H1 (cell line): ENCODE results near the gene TCEANC2. TPM values are rescaled to one million over a fixed set of nuclear protein-coding genes. Genes with fewer than 3 reads are reported as not detected.

Source experiments
- CTCF ChIA-PET: fragments of 300-600 bp; sonication (Branson Sonifier 250); formaldehyde crosslinking; loops from one replicate; lab custom pipeline; 2021; ENCODE audit not compliant: partially characterized antibody; lab: Charles Lee
- POLR2A ChIA-PET: fragments of 300-600 bp; sonication (Branson Sonifier 250); formaldehyde crosslinking; loops from one replicate; lab custom pipeline; 2021; ENCODE audit warnings: inconsistent platforms; ENCODE audit not compliant: partially characterized antibody; lab: Charles Lee
- DNase-seq, 2 experiments: peaks; one replicate each; pipeline versions ENCODE4 v3.0.0 to v3.0.0-alpha.2; 2010 to 2022; ENCODE audit warnings: low spot score in 2 of 2, low read depth in 1 of 2, mixed read lengths in 1 of 2
- FAIRE-seq: peaks from 2 replicates; lab custom pipeline; 2011; peaks lifted over from hg19 to GRCh38; lab: Jason Lieb, UNC
- H2AFZ ChIP-seq: 2 replicates; pipeline ENCODE4 v1.8.1; 2012; ENCODE audit warnings: low read length, inconsistent platforms
- H2AK5ac ChIP-seq: 2 replicates; pipeline ENCODE4 v1.6.1; 2013; ENCODE audit warnings: low read depth, low read length
- H2BK120ac ChIP-seq: replicated peaks from 2 replicates; pipeline ENCODE3; 2013; ENCODE audit warnings: low read depth, low read length, inconsistent platforms
- H2BK12ac ChIP-seq: 2 replicates; pipeline ENCODE4 v1.6.1; 2013; ENCODE audit warnings: low read depth, low read length
- H2BK15ac ChIP-seq: 2 replicates; pipeline ENCODE4 v1.6.1; 2013; ENCODE audit warnings: low read length
- H2BK20ac ChIP-seq: 2 replicates; pipeline ENCODE4 v1.6.1; 2013; ENCODE audit warnings: low read length
- H2BK5ac ChIP-seq: 2 replicates; pipeline ENCODE4 v1.6.1; 2013; ENCODE audit warnings: low read depth, low read length
- H3K14ac ChIP-seq: 2 replicates; pipeline ENCODE4 v1.6.1; 2013; ENCODE audit warnings: inconsistent platforms; ENCODE audit not compliant: insufficient read length
- H3K18ac ChIP-seq: 2 replicates; pipeline ENCODE4 v1.6.1; 2013; ENCODE audit warnings: low read length; ENCODE audit errors: extremely low read depth
- H3K23ac ChIP-seq: 2 replicates; pipeline ENCODE4 v1.6.1; 2013; ENCODE audit warnings: inconsistent platforms; ENCODE audit not compliant: insufficient read length
- H3K23me2 ChIP-seq: 2 replicates; pipeline ENCODE4 v1.6.1; 2013; ENCODE audit warnings: low read depth, low read length
- H3K27ac ChIP-seq: 2 replicates; pipeline ENCODE4 v1.6.1; 2011; ENCODE audit warnings: low read depth, low read length, inconsistent platforms
- H3K27me3 ChIP-seq, 4 experiments: replicated peaks in 1 of 4; 1 replicate in 1 of 4; 2 replicates in 3 of 4; pipeline versions ENCODE4 v1.6.1 to v1.8.1; 2011 to 2013; ENCODE audit warnings: low read length in 3 of 4, mild to moderate bottlenecking in 3 of 4, inconsistent platforms in 2 of 4, mixed read lengths in 2 of 4, moderate library complexity in 1 of 4; ENCODE audit not compliant: control insufficient read depth in 3 of 4, insufficient read depth in 3 of 4; ENCODE audit errors: extremely low read depth in 1 of 4
- H3K36me3 ChIP-seq, 4 experiments: 2 replicates each; pipeline versions ENCODE4 v1.6.1 to v1.8.1; 2011 to 2013; ENCODE audit warnings: mild to moderate bottlenecking in 4 of 4, low read length in 3 of 4, moderate library complexity in 2 of 4, control low read depth in 1 of 4, inconsistent platforms in 1 of 4; ENCODE audit not compliant: insufficient read depth in 4 of 4, control insufficient read depth in 2 of 4
- H3K4ac ChIP-seq: replicated peaks from 2 replicates; pipeline ENCODE3; 2013; ENCODE audit warnings: low read length, low read depth, mixed read lengths, inconsistent platforms; ENCODE audit not compliant: insufficient read length
- H3K4me1 ChIP-seq, 4 experiments: replicated peaks in 1 of 4; 1 replicate in 1 of 4; 2 replicates in 3 of 4; pipeline versions ENCODE4 v1.6.1 to v1.8.1; 2011 to 2013; ENCODE audit warnings: low read length in 3 of 4, inconsistent platforms in 2 of 4, mixed read lengths in 1 of 4; ENCODE audit not compliant: insufficient read depth in 4 of 4, control insufficient read depth in 3 of 4
- H3K4me2 ChIP-seq, 2 experiments: 2 replicates each; pipeline versions ENCODE4 v1.6.1 to v1.8.1; 2011 to 2013; ENCODE audit warnings: low read depth in 2 of 2, low read length in 2 of 2, control low read depth in 1 of 2, inconsistent platforms in 1 of 2, mild to moderate bottlenecking in 1 of 2; ENCODE audit not compliant: insufficient read depth in 1 of 2
- H3K4me3 ChIP-seq, 4 experiments: fragments of 200-600, 300-600 bp in 1 of 4; sonication (generic), shearing (Covaris generic), sonication (Bioruptor Twin) in 1 of 4; 2 replicates each; pipeline versions ENCODE4 v1.5.1 to v1.8.1; 2011 to 2016; ENCODE audit warnings: low read length in 4 of 4, low read depth in 3 of 4, control low read depth in 2 of 4, inconsistent platforms in 2 of 4, mild to moderate bottlenecking in 2 of 4, mixed read lengths in 1 of 4, moderate library complexity in 1 of 4; ENCODE audit not compliant: insufficient read depth in 2 of 4; ENCODE audit errors: extremely low read depth in 1 of 4
- H3K56ac ChIP-seq: replicated peaks from 2 replicates; pipeline ENCODE3; 2013; ENCODE audit warnings: low read depth, mild to moderate bottlenecking, mixed read lengths, low read length, inconsistent platforms; ENCODE audit not compliant: insufficient read length
- H3K79me1 ChIP-seq: 2 replicates; pipeline ENCODE4 v1.6.1; 2013; ENCODE audit warnings: low read depth, low read length, control low read depth
- H3K79me2 ChIP-seq, 2 experiments: 2 replicates each; pipeline versions ENCODE4 v1.6.1 to v1.8.1; 2012 to 2013; ENCODE audit warnings: low read length in 2 of 2, mild to moderate bottlenecking in 2 of 2, inconsistent platforms in 1 of 2; ENCODE audit not compliant: insufficient read depth in 2 of 2, control insufficient read depth in 1 of 2
- H3K9ac ChIP-seq, 4 experiments: replicated peaks in 1 of 4; 1 replicate in 1 of 4; 2 replicates in 3 of 4; pipeline versions ENCODE4 v1.6.1 to v1.8.1; 2011 to 2013; ENCODE audit warnings: low read depth in 3 of 4, low read length in 3 of 4, control low read depth in 2 of 4, mild to moderate bottlenecking in 2 of 4, moderate library complexity in 2 of 4, inconsistent platforms in 1 of 4; ENCODE audit errors: extremely low read depth in 1 of 4
- H3K9me3 ChIP-seq, 2 experiments: 2 replicates each; pipeline versions ENCODE4 v1.6.1 to v1.8.1; 2012 to 2013; ENCODE audit warnings: mild to moderate bottlenecking in 2 of 2, moderate library complexity in 2 of 2, control low read depth in 1 of 2, inconsistent platforms in 1 of 2, low read depth in 1 of 2, low read length in 1 of 2, mixed read lengths in 1 of 2; ENCODE audit not compliant: insufficient read depth in 2 of 2
- H4K20me1 ChIP-seq, 2 experiments: replicated peaks in 1 of 2; 2 replicates each; pipeline versions ENCODE3 to v1.8.1; 2011 to 2013; ENCODE audit warnings: inconsistent platforms in 2 of 2, low read length in 2 of 2, mild to moderate bottlenecking in 1 of 2; ENCODE audit not compliant: insufficient read depth in 2 of 2, control insufficient read depth in 1 of 2
- H4K5ac ChIP-seq: 2 replicates; pipeline ENCODE4 v1.6.1; 2013; ENCODE audit warnings: low read length, low read depth, mixed read lengths, inconsistent platforms; ENCODE audit not compliant: insufficient read length
- H4K8ac ChIP-seq: 2 replicates; pipeline ENCODE4 v1.8.0; 2013; ENCODE audit warnings: mild to moderate bottlenecking, moderate library complexity, low read length, inconsistent platforms; ENCODE audit not compliant: insufficient read depth; ENCODE audit errors: extremely low read depth
- H4K91ac ChIP-seq: replicated peaks from 2 replicates; pipeline ENCODE3; 2013; ENCODE audit warnings: low read length, mixed read lengths, inconsistent platforms; ENCODE audit not compliant: insufficient read length
- CTCF ChIP-seq, 3 experiments: IDR thresholded peaks; 1 replicate in 2 of 3; 2 replicates in 1 of 3; pipeline versions ENCODE4 v1.5.1 to v1.6.1; 2011; ENCODE audit warnings: low read length in 3 of 3, mild to moderate bottlenecking in 3 of 3, inconsistent platforms in 2 of 3, low read depth in 1 of 3, moderate library complexity in 1 of 3; ENCODE audit not compliant: insufficient read depth in 1 of 3; ENCODE audit errors: control extremely low read depth in 1 of 3
- WGBS, 2 experiments: shearing (Covaris generic) in 1 of 2; methylation state at CpG; one replicate each; pipeline versions ENCODE4 v1.1.6 to v1.1.7; 2013 to 2015; ENCODE audit warnings: low lambda C conversion rate in 2 of 2, mixed read lengths in 2 of 2, inconsistent platforms in 1 of 2, low coverage in 1 of 2, missing lambda C conversion rate in 1 of 2; ENCODE audit not compliant: insufficient replicate concordance in 2 of 2, insufficient coverage in 1 of 2, insufficient read length in 1 of 2; ENCODE audit errors: extremely low coverage in 1 of 2, missing lambda C conversion rate in 1 of 2; 5-methylcytosine and 5-hydroxymethylcytosine counted together
- polyA plus RNA-seq, 7 experiments: library from polyadenylated mRNA; depleted of rRNA in 3 of 7; stranded (reverse) in 5 of 7; unstranded in 2 of 7; fragments of >200 nt in 5 of 7; fragments of 200-250 nt in 2 of 7; gene quantifications; 1 replicate in 5 of 7; 2 replicates in 1 of 7; 4 replicates in 1 of 7; pipeline versions ENCODE4 v1.2.1 to v1.2.3, GENCODE V29; 2011 to 2013; ENCODE audit warnings: missing spikeins in 2 of 7, mixed read lengths in 2 of 7
- total RNA-seq: library from RNA; stranded (reverse); fragmentation: NEBNext Ultra II Directional; extraction: Animal tissue kit (Norgen Biotek cat#: 25700); gene quantifications from 2 replicates; pipeline ENCODE4 v1.2.1, GENCODE V29; 2021

Gene TCEANC2
- total and polyA plus RNA-seq, 2 of the 8 experiments (the other 6 are each of a cell fraction or from before 2014, with no cell fraction given): 4.2 to 8.2 TPM

GRCh38 chr1:54096227-54096876, 42.9 kb downstream of the TCEANC2 start:
- H3K4me3 ChIP-seq: no peak overlapping the region
- H2BK20ac ChIP-seq: no peak overlapping the region
- no peaks in the 10 kb centered on the region; a peak in 1 of 7 replicates for H3K4me1 ChIP-seq
- H3K9ac ChIP-seq: no peak overlapping the region
- H3K23ac ChIP-seq: no peak overlapping the region
- H2BK15ac ChIP-seq: no peak overlapping the region
- no peak overlapping the region for H3K56ac ChIP-seq
- no peak overlapping the region for H3K4me2 ChIP-seq
- no peaks in the 10 kb centered on the region for H3K9me3 ChIP-seq
- no peaks in the 10 kb centered on the region for H3K36me3 ChIP-seq
- H3K79me1 ChIP-seq: no peaks in the 10 kb centered on the region
- no peak for DNase-seq
- H4K8ac ChIP-seq: no peak overlapping the region
- no peak overlapping the region for H2BK12ac ChIP-seq
- CTCF ChIA-PET: interaction anchor here (1.3 to 1.5 kb wide), 4 partner anchors 9 to 26 kb away, joined by 3 to 5 read pairs (median 4); no protein-coding TSS in a partner anchor
- 94% methylated on average over 25 of the region's 25 CpGs; no CpG with 5 or more reads in 1 of the 2 experiments for WGBS, 2 experiments
- H3K4ac ChIP-seq: no peak overlapping the region
- no peaks in the 10 kb centered on the region for H3K79me2 ChIP-seq
- no peaks in the 10 kb centered on the region for H3K27me3 ChIP-seq
- POLR2A ChIA-PET: interaction anchor here (0.6 kb wide), 1 partner anchor 307 kb away, joined by 3 read pairs; no protein-coding TSS in a partner anchor
- H3K14ac ChIP-seq: no peak overlapping the region
- H4K5ac ChIP-seq: no peak overlapping the region
- H3K23me2 ChIP-seq: no peaks in the 10 kb centered on the region
- FAIRE-seq: no peak
- no peak overlapping the region for H2AFZ ChIP-seq
- H2BK120ac ChIP-seq: no peak overlapping the region
- H2AK5ac ChIP-seq: no peak overlapping the region
- no peak overlapping the region for H3K18ac ChIP-seq
- H4K20me1 ChIP-seq: no peaks in the 10 kb centered on the region
- no peak overlapping the region for H2BK5ac ChIP-seq
- no peak overlapping the region for H4K91ac ChIP-seq
- no peak overlapping the region for H3K27ac ChIP-seq
- TF ChIP-seq CTCF (IDR thresholded peaks at IDR 0.05; ENCODE audit: control extremely low read depth in 1 of 3, insufficient read depth in 1 of 3, low read depth in 1 of 3, low read length in 3 of 3): no peak
